K562 (cell line): ENCODE data around the gene HRH1. TPM values are rescaled to one million over a fixed set of nuclear protein-coding genes. Genes with fewer than 3 reads are reported as not detected.

Experiments used
- ATAC-seq: fragments of 200-7000 bp; cut with Tn5 transposase; 3 replicates; pipeline ENCODE4 v1.9.1; 2020; ENCODE audit warnings: moderate library complexity
- BruUV-seq: library from RNA; stranded (reverse); fragments of 400-500 nt; replicated peaks from 2 replicates; lab custom pipeline; 2021; lab: Mats Ljungman, UMichigan
- CTCF ChIA-PET: fragments of 300-600 bp; formaldehyde crosslinking; extraction: SDS; loops from one replicate; lab custom pipeline; 2021; ENCODE audit warnings: low intra/inter-chr PET ratio; lab: Yijun Ruan, JAX
- POLR2A ChIA-PET: fragments of 300-600, 350-650 bp; sonication (Branson Sonifier 250); formaldehyde crosslinking; extraction: SDS; loops from one replicate; lab custom pipeline; 2021; ENCODE audit warnings: antibody characterized with exemption, inconsistent platforms; lab: Yijun Ruan, JAX
- DNase-seq, 4 experiments: peaks; one replicate each; pipeline versions ENCODE4 v3.0.0 to v3.0.0-alpha.2; 2011 to 2018; ENCODE audit warnings: low spot score in 3 of 4, mixed read lengths in 3 of 4; ENCODE audit errors: extremely low read depth in 1 of 4
- FAIRE-seq: peaks from 2 replicates; lab custom pipeline; 2011; peaks lifted over from hg19 to GRCh38; lab: Jason Lieb, UNC
- H2AFZ ChIP-seq: 2 replicates; pipeline ENCODE4 v1.6.0; 2011; ENCODE audit warnings: low read depth, low read length, control low read depth, inconsistent platforms
- H3K27ac ChIP-seq: fragments of 200-600 bp; 3 replicates; pipeline ENCODE4 v1.8.0; 2011; ENCODE audit warnings: low read depth, mild to moderate bottlenecking, control low read depth, inconsistent platforms, low read length, moderate library complexity, mixed read lengths; ENCODE audit errors: extremely low read depth
- H3K27me3 ChIP-seq, 2 experiments: fragments of 300-600 bp in 1 of 2; 2 replicates in 1 of 2; 3 replicates in 1 of 2; pipeline versions ENCODE4 v1.6.0 to v1.8.0; 2011; ENCODE audit warnings: inconsistent platforms in 2 of 2, low read length in 2 of 2, mild to moderate bottlenecking in 1 of 2, mixed read lengths in 1 of 2, moderate library complexity in 1 of 2; ENCODE audit not compliant: control insufficient read depth in 2 of 2, insufficient read depth in 2 of 2
- H3K36me3 ChIP-seq: fragments of 300-600 bp; 3 replicates; pipeline ENCODE4 v1.8.0; 2011; ENCODE audit warnings: mild to moderate bottlenecking, low read length, inconsistent platforms; ENCODE audit not compliant: control insufficient read depth, insufficient read depth
- H3K4me1 ChIP-seq, 2 experiments: fragments of 200-600 bp in 1 of 2; replicated peaks in 1 of 2; 2 replicates in 1 of 2; 3 replicates in 1 of 2; pipeline versions ENCODE4 v1.5.1 to v1.8.0; 2011; ENCODE audit warnings: inconsistent platforms in 2 of 2, low read length in 2 of 2, mild to moderate bottlenecking in 1 of 2, mixed read lengths in 1 of 2, moderate library complexity in 1 of 2; ENCODE audit not compliant: control insufficient read depth in 2 of 2, insufficient read depth in 2 of 2
- H3K4me2 ChIP-seq: 2 replicates; pipeline ENCODE4 v1.6.1; 2011; ENCODE audit warnings: low read length, control low read depth, inconsistent platforms, mixed read lengths; ENCODE audit not compliant: insufficient read depth
- H3K4me3 ChIP-seq: fragments of 200-600 bp; sonication (generic), shearing (Covaris generic); 2 replicates; pipeline ENCODE4 v1.5.1; 2016; ENCODE audit warnings: control low read depth, inconsistent platforms
- H3K79me2 ChIP-seq: fragments of 200-600 bp; 3 replicates; pipeline ENCODE4 v1.8.0; 2011; ENCODE audit warnings: low read length, inconsistent platforms; ENCODE audit not compliant: control insufficient read depth, insufficient read depth
- H3K9ac ChIP-seq, 2 experiments: 2 replicates each; pipeline versions ENCODE4 v1.6.0 to v1.6.1; 2011; ENCODE audit warnings: low read depth in 2 of 2, low read length in 2 of 2, control low read depth in 1 of 2, inconsistent platforms in 1 of 2, mild to moderate bottlenecking in 1 of 2, mixed read lengths in 1 of 2; ENCODE audit not compliant: insufficient read depth in 1 of 2
- H3K9me1 ChIP-seq: one replicate; pipeline ENCODE4 v1.6.0; 2011; ENCODE audit warnings: inconsistent platforms, mild to moderate bottlenecking, low read length, moderate library complexity; ENCODE audit not compliant: control insufficient read depth, insufficient read depth
- H3K9me3 ChIP-seq: replicated peaks from 2 replicates; pipeline ENCODE4 v1.5.1; 2011; ENCODE audit warnings: low read depth, low read length, inconsistent platforms; ENCODE audit not compliant: control insufficient read depth, insufficient read depth
- H4K20me1 ChIP-seq: replicated peaks from 2 replicates; pipeline ENCODE4 v1.6.1; 2011; ENCODE audit warnings: low read length, inconsistent platforms, mixed read lengths; ENCODE audit not compliant: control insufficient read depth, insufficient read depth
- FOXA3 ChIP-seq, 2 experiments: fragments of 450-650 bp in 1 of 2; sonication (generic) in 1 of 2; formaldehyde crosslinking; IDR thresholded peaks in 1 of 2; conservative IDR thresholded peaks in 1 of 2; 2 replicates each; pipeline versions ENCODE4 v1.4.0 to v1.8.0; 2020 to 2022; ENCODE audit warnings: mild to moderate bottlenecking in 2 of 2, missing genetic modification reagents in 1 of 2
- FOXK2 ChIP-seq, 2 experiments: fragments of 450-650 bp; IDR thresholded peaks in 1 of 2; conservative IDR thresholded peaks in 1 of 2; 2 replicates each; pipeline ENCODE4 v1.6.1; 2016; ENCODE audit warnings: low read depth in 2 of 2, mild to moderate bottlenecking in 1 of 2
- GTF2F1 ChIP-seq: IDR thresholded peaks from 2 replicates; pipeline ENCODE4 v1.6.1; 2011; ENCODE audit warnings: low read depth, low read length, improper control_type of control experiment
- KAT2B ChIP-seq: IDR thresholded peaks from one replicate; pipeline ENCODE4 v1.6.1; 2012; ENCODE audit warnings: low read depth, mild to moderate bottlenecking, control low read depth, inconsistent platforms, low read length, moderate library complexity
- KLF16 ChIP-seq: IDR thresholded peaks from 2 replicates; pipeline ENCODE4 v1.6.1; 2016; ENCODE audit warnings: antibody characterized with exemption
- MTA2 ChIP-seq: fragments of 450-650 bp; IDR thresholded peaks from 2 replicates; pipeline ENCODE4 v1.6.1; 2016; ENCODE audit warnings: low read depth
- MYNN ChIP-seq, 2 experiments: sonication (generic); formaldehyde crosslinking in 1 of 2; IDR thresholded peaks; 2 replicates each; pipeline versions ENCODE4 v1.5.0 to v1.6.1; 2016 to 2020; ENCODE audit warnings: antibody characterized with exemption in 1 of 2, missing genetic modification reagents in 1 of 2
- NEUROD1 ChIP-seq: fragments of 150-350 bp; IDR thresholded peaks from 2 replicates; pipeline ENCODE4 v1.6.1; 2014; ENCODE audit warnings: borderline replicate concordance, low read length, low read depth; ENCODE audit not compliant: partially characterized antibody
- PTBP1 ChIP-seq: fragments of 200-400 bp; formaldehyde crosslinking; IDR thresholded peaks from 2 replicates; pipeline ENCODE4 v1.6.1; 2017; ENCODE audit warnings: low read depth, low read length
- ZFX ChIP-seq: sonication (generic); formaldehyde crosslinking; IDR thresholded peaks from 2 replicates; pipeline ENCODE4 v1.8.0; 2022; ENCODE audit warnings: mild to moderate bottlenecking, missing genetic modification reagents, moderate library complexity
- WGBS: fragments of 100-300 bp; shearing (Covaris generic); methylation state at CpG from one replicate; pipeline ENCODE4 v1.1.6; 2016; ENCODE audit warnings: low coverage, mixed read lengths; ENCODE audit not compliant: insufficient coverage; ENCODE audit errors: missing lambda C conversion rate; 5-methylcytosine and 5-hydroxymethylcytosine counted together
- in situ Hi-C: fragments of 300-500 bp; cut with MboI; formaldehyde crosslinking; loops from 4 replicates; pipeline ENCODE4 v1.15.0; 2018; ENCODE audit warnings: inconsistent platforms, mixed read lengths
- intact Hi-C: fragments of 100-400 bp; cut with micrococcal nuclease; formaldehyde crosslinking; loops from 2 replicates; pipeline ENCODE4 v1.14.2; 2022
- polyA plus RNA-seq, 8 experiments: library from polyadenylated mRNA; depleted of rRNA in 4 of 8; stranded (reverse) in 5 of 8; unstranded in 3 of 8; fragments of >200 nt; fragmentation: Nextera tagmentation in 2 of 8; fragmentation: Illumina TruSeq in 1 of 8; extraction: Ambion mirVana in 2 of 8; extraction: Trizol in 1 of 8; gene quantifications; 2 replicates each; pipeline versions ENCODE4 v1.2.1 to v1.2.3, GENCODE V29; 2011 to 2014; ENCODE audit warnings: inconsistent platforms in 1 of 8, missing spikeins in 1 of 8
- total RNA-seq, 7 experiments: library from RNA; depleted of rRNA in 6 of 7; stranded (reverse); fragments of >200 nt in 6 of 7; fragmentation: Illumina TruSeq in 2 of 7; extraction: Trizol in 2 of 7; gene quantifications; 2 replicates each; pipeline versions ENCODE4 v1.2.1 to v1.2.3, GENCODE V29; 2011 to 2021; ENCODE audit warnings: low replicate concordance in 1 of 7

Gene HRH1
- total and polyA plus RNA-seq, 9 of the 15 experiments (the other 6 are each of a cell fraction or from before 2014, with no cell fraction given), result 0.03 to 0.15 (median 0.06) TPM; not detected in 1

GRCh38 chr3:11250902-11251806 lies 96.9 kb downstream of the HRH1 start (continued):
- TF ChIP-seq KLF16 (no peak), KAT2B (no peak), MYNN (IDR thresholded peaks at IDR 0.05) (no peak), MYNN (CRISPR knock-in tag; IDR thresholded peaks at IDR 0.05) (no peak), ZFX (no peak), GTF2F1 (no peak), MTA2 (peak; percentile 47; the same call in 1 of the 2 replicates)

- ChIA-PET CTCF (no interaction called here), POLR2A (no interaction called here)
- Histone ChIP-seq H3K9ac (no peak overlapping the region), H4K20me1 (no peaks in the 10 kb centered on the region), H3K4me1 (peaks cover 0 to 28% of the 10 kb centered on the region in 2 experiments; a peak in 3 of 5 replicates), H3K79me2 (no peaks in the 10 kb centered on the region), H3K36me3 (no peaks in the 10 kb centered on the region), H3K4me2 (no peak overlapping the region), H3K27ac (no peak overlapping the region), H3K9me3 (no peaks in the 10 kb centered on the region), H3K4me3 (no peak overlapping the region), H2AFZ (peak overlapping the region; percentile 84), H3K9me1 (no peaks in the 10 kb centered on the region), H3K27me3 (peaks cover 2 to 8% of the 10 kb centered on the region in 2 experiments; a peak in 2 of 5 replicates)
- DNase-seq (no peak), ATAC-seq (no peak), FAIRE-seq (no peak)
- 37% methylated on average over 6 of the region's 6 CpGs for WGBS
- TF ChIP-seq FOXK2 (conservative IDR thresholded peaks at IDR 0.05 in 1 of 2, IDR thresholded peaks at IDR 0.05 in 1 of 2; ENCODE audit: low read depth in 2 of 2) (peak in 1 of 2 experiments; percentile 51; a peak in 1 of 4 replicates), PTBP1 (no peak), NEUROD1 (no peak), FOXA3 (CRISPR knock-in tag; conservative IDR thresholded peaks at IDR 0.05 in 1 of 2, IDR thresholded peaks at IDR 0.05 in 1 of 2) (0 out of 4 replicates have a peak, but pooled peaks of 1 of the 2 experiments have one; percentile 31)
- no TSS peak for BruUV-seq
- in situ Hi-C loops, result no loop called here
- intact Hi-C loops, result no loop called here
These were observed 97.5 kb downstream of the HRH1 start for GRCh38 chr3:11251807-11252176.
